Measurements from ENCODE around the gene BPI.
"Not testable (repeated sequence)": the region's sequence is repeated elsewhere in the genome, so short reads cannot be mapped to it uniquely, and the experiment has no call there.

Gene BPI

GRCh38 chr20:38278131-38278530, 25.8 kb upstream of the BPI start:
- DNase-seq (ENCODE audit: low read depth), result no peak

GRCh38 chr20:38278763-38279162, 25.2 kb upstream of the BPI start:
- DNase-seq (ENCODE audit: low read depth), result no peak

- not testable (repeated sequence) for DNase-seq (ENCODE audit: low read depth)
These were observed 22.6 kb upstream of the BPI start for GRCh38 chr20:38281176-38281915.

- DNase-seq (ENCODE audit: low read depth), result no peak
These were observed 20.7 kb upstream of the BPI start for GRCh38 chr20:38283236-38283635.

- DNase-seq (ENCODE audit: low read depth), result not testable (repeated sequence)
These were observed 19.8 kb upstream of the BPI start for GRCh38 chr20:38284066-38284650.

- no peak for DNase-seq (ENCODE audit: low read depth)
These were observed 19.0 kb upstream of the BPI start for GRCh38 chr20:38284893-38285444.

- DNase-seq (ENCODE audit: low read depth), result no peak
These were observed 17.1 kb upstream of the BPI start for GRCh38 chr20:38286586-38287531.

GRCh38 chr20:38290829-38291814, 12.8 kb upstream of the BPI start:
- no peak for DNase-seq (ENCODE audit: low read depth)

GRCh38 chr20:38291966-38292365, 12.0 kb upstream of the BPI start:
- DNase-seq (ENCODE audit: low read depth), result no peak

- no peak for DNase-seq (ENCODE audit: low read depth)
These were observed 10.4 kb upstream of the BPI start for GRCh38 chr20:38293491-38294065.

- DNase-seq (ENCODE audit: low read depth), result no peak
These were observed 9.8 kb upstream of the BPI start for GRCh38 chr20:38294076-38294591.

- DNase-seq (ENCODE audit: low read depth), result no peak
These were observed 8.1 kb upstream of the BPI start for GRCh38 chr20:38295811-38296210.

- DNase-seq (ENCODE audit: low read depth), result no peak
These were observed 7.5 kb upstream of the BPI start for GRCh38 chr20:38296433-38296832.

GRCh38 chr20:38297916-38298674, 5.9 kb upstream of the BPI start:
- DNase-seq (ENCODE audit: low read depth), result no peak

GRCh38 chr20:38298768-38299288, 5.1 kb upstream of the BPI start:
- no peak for DNase-seq (ENCODE audit: low read depth)

GRCh38 chr20:38299963-38300362, 4.0 kb upstream of the BPI start:
- DNase-seq (ENCODE audit: low read depth), result no peak

- no peak for DNase-seq (ENCODE audit: low read depth)
These were observed 3.5 kb upstream of the BPI start for GRCh38 chr20:38300438-38300837.

- no peak for DNase-seq (ENCODE audit: low read depth)
These were observed 2.6 kb upstream of the BPI start for GRCh38 chr20:38301309-38301708.

GRCh38 chr20:38302786-38303185, 1.2 kb upstream of the BPI start:
- DNase-seq (ENCODE audit: low read depth), result no peak
